Stimulated activated naive B cell treated with anti-CD40 and anti-IgM and Interleukin-4, amounts not matched to agents 10 μg/mL and 1 μg/mL and 100 μg/mL, for 72 hours (primary cell): ENCODE results near the gene PHC2.

Experiments
- ATAC-seq, 2 donors: fragments of 150-1000 bp; cut with Tn5 transposase; replicated peaks; 2 replicates each; pipeline ENCODE4 v1.10.0; 2021; ENCODE audit warnings: moderate library complexity in 1 of 2
- DNase-seq: peaks from one replicate; pipeline ENCODE4 v3.0.0; 2021
- H3K27ac Mint-ChIP-seq: one replicate; pipeline ENCODE4 v1.8.0; 2022; ENCODE audit warnings: mild to moderate bottlenecking, mixed read lengths
- H3K27me3 Mint-ChIP-seq, 2 donors: one replicate each; pipeline ENCODE4 v1.8.0; 2022; ENCODE audit warnings: mixed read lengths in 2 of 2
- H3K36me3 Mint-ChIP-seq, 2 donors: one replicate each; pipeline ENCODE4 v1.8.0; 2022; ENCODE audit warnings: mixed read lengths in 2 of 2, mild to moderate bottlenecking in 1 of 2
- H3K4me1 Mint-ChIP-seq, 2 donors: one replicate each; pipeline ENCODE4 v1.8.0; 2022; ENCODE audit warnings: mixed read lengths in 2 of 2, mild to moderate bottlenecking in 1 of 2
- H3K4me3 Mint-ChIP-seq, 2 donors: one replicate each; pipeline ENCODE4 v1.8.0; 2022; ENCODE audit warnings: mild to moderate bottlenecking in 2 of 2, mixed read lengths in 2 of 2, moderate library complexity in 1 of 2
- H3K9me3 Mint-ChIP-seq, 2 donors: one replicate each; pipeline ENCODE4 v1.8.0; 2022; ENCODE audit warnings: mixed read lengths in 2 of 2, mild to moderate bottlenecking in 1 of 2

The PHC2 gene

DNA sequence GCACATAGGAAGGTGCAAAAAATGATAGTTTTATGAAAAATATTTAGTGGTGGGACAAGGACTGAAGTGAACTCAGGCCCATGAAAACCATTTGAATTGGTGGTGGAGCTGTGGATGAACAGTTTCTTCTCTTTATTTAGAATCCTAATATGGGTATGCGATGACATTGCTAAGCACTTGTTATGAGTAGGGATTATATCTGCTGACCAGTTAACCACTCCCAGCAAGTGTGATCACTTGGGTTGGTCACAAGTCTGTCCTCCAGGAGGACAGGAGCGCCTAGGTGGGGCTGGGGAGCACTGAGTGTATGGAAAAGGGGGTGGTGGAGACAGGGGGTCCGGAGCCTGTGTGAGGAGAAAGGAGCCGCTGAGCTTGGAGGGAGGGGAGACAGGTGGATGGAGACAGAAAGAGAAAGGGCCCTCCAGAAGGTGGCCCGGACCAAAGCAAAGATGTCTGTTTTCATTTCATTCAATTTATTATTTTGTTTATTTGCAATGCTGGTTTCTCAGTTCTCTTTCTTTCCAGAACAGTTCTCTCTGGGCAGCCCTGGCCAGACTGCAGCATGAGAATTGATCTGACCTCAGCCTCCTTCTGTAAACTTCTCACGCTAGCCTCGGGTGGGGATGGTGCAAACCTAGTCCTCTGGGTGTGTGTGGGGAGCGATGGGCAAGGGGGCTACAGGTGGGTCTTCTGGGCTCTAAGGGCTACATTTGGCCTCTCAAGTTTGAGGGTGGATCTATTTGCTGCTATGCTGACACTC lies 31.7 kb upstream of the PHC2 start:
- peaks cover 0 to 1% of the 10 kb centered on the region in 2 donors for H3K9me3 Mint-ChIP-seq
- H3K36me3 Mint-ChIP-seq, result no peaks in the 10 kb centered on the region
- no peaks in the 10 kb centered on the region for H3K27me3 Mint-ChIP-seq
- H3K4me3 Mint-ChIP-seq, result peak overlapping the region in 1 of 2 donors; percentile 58
- DNase-seq (no peak), ATAC-seq (peak; percentile 61 to 67)
- H3K4me1 Mint-ChIP-seq, result peaks cover 44 to 49% of the 10 kb centered on the region in 2 donors
- H3K27ac Mint-ChIP-seq, result peak overlapping the region; percentile 84

DNA sequence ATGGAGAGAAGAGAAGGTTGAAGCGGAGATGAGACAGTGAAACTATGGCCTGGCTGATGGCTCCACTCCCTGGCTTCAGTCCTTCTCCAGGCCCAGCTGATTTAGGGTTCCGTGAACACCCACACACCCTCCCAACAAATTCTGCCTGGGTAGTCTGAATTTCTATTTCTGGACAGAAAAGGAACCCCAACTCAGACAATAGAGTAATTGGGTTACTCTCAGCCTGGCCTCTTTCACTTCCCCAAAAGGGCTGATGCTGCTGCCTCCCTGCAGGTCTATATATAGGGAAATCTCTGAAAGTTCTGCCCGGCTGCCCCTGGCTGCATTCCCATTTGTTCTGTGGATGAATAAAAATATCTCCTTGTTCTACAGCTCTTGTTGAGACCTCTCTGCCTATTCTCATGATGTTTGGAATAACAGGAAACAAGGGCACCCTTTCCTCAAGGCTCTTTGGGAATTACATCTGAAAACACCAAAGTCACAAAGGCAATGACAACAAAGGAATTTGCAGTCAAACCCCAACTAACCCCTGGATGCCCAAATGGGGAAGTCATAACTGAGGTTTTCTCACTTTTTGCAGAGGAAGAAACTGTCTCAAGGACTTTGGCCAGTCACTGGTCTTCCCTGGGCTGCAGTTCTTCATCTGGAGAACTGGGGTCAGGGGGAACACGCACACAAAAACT lies 30.2 kb upstream of the PHC2 start:
- H3K27ac Mint-ChIP-seq, result peak overlapping the region; percentile 75
- H3K9me3 Mint-ChIP-seq, result peaks cover 0 to 1% of the 10 kb centered on the region in 2 donors
- no peaks in the 10 kb centered on the region for H3K36me3 Mint-ChIP-seq
- DNase-seq (peak; percentile 57), ATAC-seq (peak; percentile 89 to 90)
- peak overlapping the region; percentile 63 to 74 for H3K4me3 Mint-ChIP-seq
- H3K4me1 Mint-ChIP-seq, result peaks cover 45 to 51% of the 10 kb centered on the region in 2 donors
- no peaks in the 10 kb centered on the region for H3K27me3 Mint-ChIP-seq

DNA sequence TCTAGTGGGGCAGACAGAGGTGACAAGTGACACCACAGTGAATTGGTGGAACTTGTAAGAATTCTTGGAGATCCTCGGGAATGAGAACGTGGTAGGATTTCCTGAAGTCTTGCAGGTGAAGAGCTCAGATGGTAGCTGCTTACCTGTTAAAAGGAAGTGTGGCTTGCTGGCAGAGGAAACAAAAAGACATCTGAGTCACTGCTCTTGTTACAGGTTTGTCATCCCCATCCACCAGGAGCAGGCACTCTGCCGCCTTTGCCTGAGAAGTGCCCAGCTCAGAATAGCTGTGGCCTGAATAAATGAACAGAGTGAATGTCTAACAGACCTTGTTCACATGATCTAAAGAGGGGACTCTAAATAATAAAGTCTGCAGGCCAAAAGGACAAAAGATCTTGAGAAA lies 29.2 kb upstream of the PHC2 start:
- ATAC-seq, result no peak
- Mint-ChIP-seq H3K4me3 (no peak overlapping the region), H3K4me1 (peaks cover 50 to 59% of the 10 kb centered on the region in 2 donors)

DNA sequence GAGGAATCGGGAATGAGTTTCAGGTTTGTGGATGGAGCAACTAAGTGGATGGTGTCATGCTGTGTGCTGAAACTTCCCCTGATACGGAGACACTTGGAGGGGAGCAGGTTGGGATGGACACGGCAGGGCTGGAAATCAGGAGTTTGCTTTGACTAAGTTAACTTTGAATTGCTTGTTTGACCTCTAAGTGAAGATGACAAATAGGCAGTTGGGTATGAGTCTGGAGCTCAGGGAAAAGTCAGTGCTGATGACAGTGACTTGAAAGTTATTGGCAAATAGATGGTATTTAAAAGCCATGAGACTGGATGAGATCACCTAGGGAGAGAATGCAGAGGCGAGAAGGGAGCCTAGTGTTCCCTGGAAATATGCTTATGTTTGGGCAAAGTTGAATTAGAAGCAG lies 28.8 kb upstream of the PHC2 start:
- Mint-ChIP-seq H3K27ac (peak overlapping the region; percentile 4), H3K4me3 (no peak overlapping the region)
- DNase-seq, result no peak

More for the DNA sequence above, 29.2 kb upstream of the PHC2 start:
- Mint-ChIP-seq H3K36me3 (no peaks in the 10 kb centered on the region), H3K27ac (peak overlapping the region; percentile 76), H3K9me3 (peaks cover 0 to 1% of the 10 kb centered on the region in 2 donors), H3K27me3 (no peaks in the 10 kb centered on the region)
- DNase-seq, result no peak

DNA sequence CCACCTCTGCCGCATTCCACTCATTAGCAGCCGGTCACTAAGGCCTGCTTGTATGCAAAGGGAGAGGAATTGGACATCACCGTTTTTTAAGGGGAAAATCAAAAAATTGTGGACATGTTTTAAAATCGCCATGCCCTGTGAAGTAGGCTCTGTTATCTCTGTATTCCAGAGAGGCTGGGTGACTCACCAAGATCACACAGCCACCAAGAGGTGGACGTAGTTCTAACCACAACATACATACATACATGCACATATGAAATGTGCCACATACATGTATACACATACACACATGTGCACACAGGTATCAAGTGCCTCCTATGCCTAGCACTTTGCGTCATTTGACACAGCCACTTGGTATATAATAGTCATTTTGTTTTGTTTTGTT lies 25.6 kb upstream of the PHC2 start:
- Mint-ChIP-seq H3K9me3 (peaks cover 0 to 1% of the 10 kb centered on the region in 2 donors), H3K4me1 (peaks cover 34 to 39% of the 10 kb centered on the region in 2 donors), H3K27ac (no peak overlapping the region), H3K36me3 (no peaks in the 10 kb centered on the region), H3K27me3 (no peaks in the 10 kb centered on the region), H3K4me3 (no peak overlapping the region)
- ATAC-seq (no peak), DNase-seq (no peak)

More for the DNA sequence above, 28.8 kb upstream of the PHC2 start:
- Mint-ChIP-seq H3K27me3 (no peaks in the 10 kb centered on the region), H3K4me1 (peaks cover 50 to 59% of the 10 kb centered on the region in 2 donors), H3K9me3 (peaks cover 0 to 1% of the 10 kb centered on the region in 2 donors), H3K36me3 (no peaks in the 10 kb centered on the region)
- ATAC-seq, result no peak

DNA sequence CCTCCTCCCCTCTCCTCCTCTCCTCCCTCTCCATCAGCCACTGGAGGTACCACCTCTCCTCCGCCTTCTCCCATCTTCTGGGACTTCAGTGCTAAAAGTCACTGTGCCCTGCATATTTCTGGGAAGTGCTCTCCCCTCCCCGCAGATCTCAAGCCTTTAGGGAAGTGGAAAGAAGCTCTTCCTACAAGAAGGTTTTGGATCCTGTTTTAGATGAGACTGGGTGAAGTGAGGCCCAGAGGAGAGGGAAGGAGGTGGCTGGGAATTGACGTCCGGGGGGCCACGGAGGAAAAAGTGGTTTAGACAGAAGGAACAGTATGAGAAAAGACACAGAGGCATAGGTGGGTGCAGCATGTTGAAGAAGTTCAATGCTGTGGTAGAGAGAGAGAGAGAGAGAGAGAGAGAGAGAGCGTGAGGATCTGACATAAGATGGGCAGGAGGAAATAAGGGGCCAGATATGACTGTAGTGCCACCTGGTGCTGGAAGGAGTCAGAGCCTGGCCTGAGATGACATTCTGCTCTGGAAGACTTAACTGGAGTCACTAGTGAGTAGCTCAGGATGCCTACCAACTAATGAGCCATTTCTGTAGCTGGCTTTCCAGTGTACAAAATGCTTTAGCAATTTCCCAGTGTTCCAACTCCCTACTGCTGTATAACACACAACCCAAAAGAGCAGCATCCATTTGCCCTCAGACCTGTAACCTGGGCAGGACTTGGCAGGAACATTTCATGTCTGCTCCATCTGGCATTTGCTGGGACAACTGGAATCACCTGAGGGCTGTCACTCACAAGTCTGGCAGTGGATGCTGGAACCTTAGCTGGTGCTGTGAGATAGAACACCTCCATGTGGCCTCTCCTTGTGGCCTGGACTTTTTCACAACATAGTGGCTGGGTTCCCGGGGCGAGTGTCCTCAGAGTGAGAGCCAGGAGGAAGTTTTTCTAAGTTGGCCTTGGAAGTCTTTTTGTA lies 24.9 kb upstream of the PHC2 start:
- Mint-ChIP-seq H3K27me3 (no peaks in the 10 kb centered on the region), H3K27ac (no peak overlapping the region), H3K4me3 (peak overlapping the region; percentile 10 to 23), H3K9me3 (no peaks in the 10 kb centered on the region), H3K4me1 (peaks cover 27 to 32% of the 10 kb centered on the region in 2 donors), H3K36me3 (no peaks in the 10 kb centered on the region)
- ATAC-seq (peak; percentile 93 to 97), DNase-seq (peak; percentile 47)

DNA sequence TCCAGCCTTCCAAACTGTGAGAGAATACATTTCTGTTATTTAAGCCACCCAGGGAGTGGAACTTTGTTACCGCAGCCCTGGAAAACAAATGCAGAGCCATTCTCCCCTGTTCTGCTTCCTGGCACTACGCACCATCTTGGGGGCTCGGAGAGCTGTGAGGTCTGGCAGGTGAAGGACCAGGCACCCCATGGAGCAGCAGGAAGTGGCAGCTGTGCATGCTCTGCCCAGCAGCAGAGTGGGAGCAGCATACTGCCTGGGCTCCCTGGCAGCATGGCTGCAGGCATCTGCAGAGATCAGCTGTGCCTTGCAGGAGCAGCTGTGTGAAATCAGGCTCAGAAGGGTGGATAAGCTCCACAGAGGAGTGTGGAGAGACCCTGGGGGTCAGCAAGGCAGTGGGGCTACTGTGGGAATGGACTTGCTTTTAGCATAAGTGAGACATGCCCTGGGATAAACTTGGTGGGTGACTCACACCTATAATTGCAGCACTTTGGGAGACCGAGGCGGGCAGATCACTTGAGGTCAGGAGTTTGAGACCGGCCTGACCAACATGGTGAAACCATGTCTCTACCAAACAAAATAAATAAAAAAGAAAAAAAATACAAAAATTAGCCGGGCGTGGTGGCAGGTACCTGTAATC lies 23.9 kb upstream of the PHC2 start:
- Mint-ChIP-seq H3K27me3 (peaks cover 0 to 10% of the 10 kb centered on the region in 2 donors), H3K4me1 (peaks cover 17 to 22% of the 10 kb centered on the region in 2 donors), H3K9me3 (no peaks in the 10 kb centered on the region), H3K27ac (no peak overlapping the region), H3K36me3 (no peaks in the 10 kb centered on the region), H3K4me3 (no peak overlapping the region)
- DNase-seq, result no peak
- ATAC-seq, result no peak

DNA sequence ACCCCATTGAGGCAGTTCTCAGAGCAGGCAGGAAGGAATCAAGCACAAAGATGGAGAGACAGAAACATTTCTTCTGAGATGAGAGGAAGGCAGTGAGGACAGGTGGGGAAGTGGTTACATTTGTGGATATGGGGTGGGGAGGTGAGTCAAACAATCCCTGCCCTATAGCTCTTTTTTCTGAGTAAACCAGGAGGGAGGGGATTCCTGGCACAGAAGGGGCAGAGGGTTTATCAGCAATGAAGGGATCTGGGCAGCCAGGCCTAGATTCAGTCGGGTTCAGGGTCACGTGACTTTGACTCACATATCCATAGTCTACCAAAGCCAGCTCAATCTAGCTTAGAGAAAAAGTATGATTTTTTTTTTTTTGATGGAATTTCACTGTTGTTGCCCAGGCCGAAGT lies 15.7 kb upstream of the PHC2 start:
- H3K36me3 Mint-ChIP-seq, result no peaks in the 10 kb centered on the region
- no peak overlapping the region for H3K27ac Mint-ChIP-seq
- ATAC-seq (no peak), DNase-seq (no peak)
- H3K4me3 Mint-ChIP-seq, result no peak overlapping the region
- peaks cover 25 to 48% of the 10 kb centered on the region in 2 donors for H3K27me3 Mint-ChIP-seq
- peaks cover 0 to 2% of the 10 kb centered on the region in 2 donors for H3K4me1 Mint-ChIP-seq
- H3K9me3 Mint-ChIP-seq, result no peaks in the 10 kb centered on the region

DNA sequence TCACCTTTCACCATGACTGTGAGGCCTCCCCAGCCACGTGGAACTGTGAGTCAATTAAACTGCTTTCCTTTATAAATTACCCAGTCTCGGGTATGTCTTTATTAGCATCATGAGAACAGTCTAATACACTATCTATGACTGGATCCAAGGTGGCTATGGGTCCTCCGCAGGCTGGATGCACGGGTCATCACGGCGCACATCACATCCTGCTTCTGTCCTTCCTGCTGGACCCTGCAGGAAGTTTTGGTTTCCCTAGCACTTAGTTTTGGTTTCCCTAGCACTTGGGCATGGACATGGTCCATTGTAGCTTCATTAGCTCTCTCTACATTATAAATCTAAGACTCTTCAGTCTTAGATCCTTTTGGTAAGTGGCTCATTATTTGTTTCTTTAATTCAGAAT lies 14.2 kb upstream of the PHC2 start:
- no peaks in the 10 kb centered on the region for H3K9me3 Mint-ChIP-seq
- peaks cover 34 to 56% of the 10 kb centered on the region in 2 donors for H3K27me3 Mint-ChIP-seq
- no peak for DNase-seq
- no peak overlapping the region for H3K4me3 Mint-ChIP-seq
- H3K27ac Mint-ChIP-seq, result no peak overlapping the region
- peaks cover 0 to 2% of the 10 kb centered on the region in 2 donors for H3K4me1 Mint-ChIP-seq
- no peaks in the 10 kb centered on the region for H3K36me3 Mint-ChIP-seq
- no peak for ATAC-seq

DNA sequence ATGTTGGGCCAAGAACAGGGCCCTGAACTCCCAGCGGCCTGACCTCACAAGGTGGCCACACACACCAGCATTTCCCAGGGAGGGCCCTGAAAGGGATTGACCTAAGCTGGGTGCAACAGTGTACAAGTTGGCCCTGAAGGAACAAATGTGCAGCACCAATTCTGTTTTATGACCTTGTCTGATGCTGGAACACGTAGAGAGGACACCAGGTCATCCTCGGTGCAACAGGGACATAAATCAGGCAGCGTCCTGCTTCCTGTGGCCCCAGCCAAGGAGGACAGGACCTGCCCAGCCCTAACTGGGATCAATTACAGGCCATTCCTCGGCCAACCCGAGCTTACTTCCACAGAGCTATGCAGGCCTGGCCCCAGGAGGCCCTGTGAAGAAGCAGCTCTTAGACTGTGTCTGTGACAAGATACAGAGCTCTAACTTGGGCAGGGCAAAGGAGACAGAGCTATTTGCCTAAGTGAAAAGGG lies 12.8 kb upstream of the PHC2 start:
- H3K4me3 Mint-ChIP-seq, result no peak overlapping the region
- H3K9me3 Mint-ChIP-seq, result no peaks in the 10 kb centered on the region
- DNase-seq, result no peak
- H3K27ac Mint-ChIP-seq, result no peak overlapping the region
- H3K36me3 Mint-ChIP-seq, result no peaks in the 10 kb centered on the region
- no peak for ATAC-seq
- H3K4me1 Mint-ChIP-seq, result peaks cover 0 to 2% of the 10 kb centered on the region in 2 donors
- H3K27me3 Mint-ChIP-seq, result peaks cover 33 to 47% of the 10 kb centered on the region in 2 donors

DNA sequence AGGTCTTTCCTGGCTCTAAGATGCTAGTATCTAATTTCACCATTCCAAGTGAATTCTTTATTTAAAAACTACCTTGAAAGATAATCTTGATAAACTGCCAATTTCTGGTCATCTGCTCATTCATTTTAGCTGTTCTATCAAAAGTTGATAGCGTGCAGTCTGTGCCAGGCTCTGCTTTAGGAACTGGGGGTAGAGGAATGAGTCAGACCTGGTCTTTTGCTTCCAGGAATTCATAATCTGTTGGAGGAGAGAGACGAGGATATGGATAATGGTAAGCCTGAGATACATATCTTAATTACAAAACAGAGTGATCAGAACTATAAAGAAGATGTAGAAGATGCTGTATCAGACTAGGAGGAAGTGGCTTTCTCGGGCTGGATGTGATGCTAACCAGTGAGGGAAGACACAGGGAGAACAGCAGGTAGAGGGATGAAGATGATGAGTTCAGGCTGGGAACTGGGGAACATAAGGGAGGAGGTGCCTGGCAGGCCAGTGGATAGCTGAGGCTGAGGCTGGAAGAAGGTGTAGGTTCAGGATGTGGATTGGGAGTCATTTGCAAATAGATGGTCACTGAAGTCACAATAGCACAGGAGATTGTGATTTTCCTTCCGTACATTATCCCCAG lies 12.3 kb upstream of the PHC2 start:
- Mint-ChIP-seq H3K36me3 (no peaks in the 10 kb centered on the region), H3K27ac (no peak overlapping the region), H3K4me3 (no peak overlapping the region), H3K9me3 (no peaks in the 10 kb centered on the region), H3K27me3 (peaks cover 29 to 47% of the 10 kb centered on the region in 2 donors), H3K4me1 (peaks cover 0 to 2% of the 10 kb centered on the region in 2 donors)
- ATAC-seq (no peak), DNase-seq (no peak)

DNA sequence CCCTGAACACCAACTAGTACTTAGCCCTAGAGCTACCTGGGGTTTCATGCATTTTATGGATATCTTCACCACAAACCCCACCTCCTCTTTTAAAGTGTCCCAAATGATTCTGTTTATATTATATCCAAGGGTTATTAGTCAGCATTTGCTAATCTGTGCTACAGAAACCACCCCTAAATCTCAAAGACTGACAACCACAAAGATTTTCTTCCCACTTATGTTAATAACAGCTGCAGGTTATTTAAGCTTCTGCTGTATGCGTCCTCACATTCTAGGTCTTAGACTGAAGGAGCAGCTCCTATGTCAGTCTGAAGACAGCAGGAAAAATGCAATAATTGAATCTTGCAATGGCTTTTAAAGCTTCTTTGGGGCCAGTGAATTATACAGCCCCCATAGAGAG lies 11.2 kb upstream of the PHC2 start:
- Mint-ChIP-seq H3K4me1 (no peaks in the 10 kb centered on the region), H3K9me3 (no peaks in the 10 kb centered on the region)
- no peak for ATAC-seq

DNA sequence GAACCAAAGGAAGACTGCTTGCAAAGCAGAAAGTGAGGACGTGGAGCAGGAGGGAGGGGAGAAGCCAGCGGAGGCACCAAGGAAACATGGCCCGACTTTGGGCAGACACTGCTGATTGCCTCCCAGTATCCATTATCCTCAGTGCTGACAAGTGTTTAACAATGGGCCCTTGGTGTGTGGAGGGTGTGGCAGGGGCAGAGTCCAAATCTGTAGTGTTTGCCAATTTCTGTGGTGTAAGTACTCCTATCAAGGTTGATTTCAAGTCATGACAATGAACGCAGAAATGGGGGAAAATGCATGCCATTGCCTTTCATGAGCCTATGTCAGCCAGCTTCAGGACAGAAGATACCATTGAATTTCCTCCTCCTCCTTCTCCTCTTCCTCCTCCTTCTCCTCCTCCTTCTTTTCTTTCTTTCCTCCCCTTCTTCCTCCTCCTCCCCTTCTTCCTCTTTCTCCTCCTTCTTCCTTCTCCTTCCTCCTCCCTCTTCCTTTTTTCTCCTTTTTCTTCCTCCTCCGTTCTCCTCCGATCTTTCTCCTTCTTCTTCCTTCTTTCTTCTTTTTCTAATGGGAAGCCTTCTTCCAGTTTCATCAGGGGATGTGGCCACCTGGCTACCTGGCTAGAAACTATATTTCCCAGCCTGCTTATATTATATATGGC lies 10.3 kb upstream of the PHC2 start:
- H3K4me1 Mint-ChIP-seq, result no peaks in the 10 kb centered on the region
- H3K27ac Mint-ChIP-seq, result no peak overlapping the region
- ATAC-seq, result no peak
- H3K27me3 Mint-ChIP-seq, result peaks cover 25 to 37% of the 10 kb centered on the region in 2 donors
- no peaks in the 10 kb centered on the region for H3K36me3 Mint-ChIP-seq
- H3K4me3 Mint-ChIP-seq, result no peak overlapping the region
- no peaks in the 10 kb centered on the region for H3K9me3 Mint-ChIP-seq
- no peak for DNase-seq

More for the DNA sequence above, 11.2 kb upstream of the PHC2 start:
- Mint-ChIP-seq H3K27ac (no peak overlapping the region), H3K4me3 (no peak overlapping the region), H3K36me3 (no peaks in the 10 kb centered on the region), H3K27me3 (peaks cover 24 to 39% of the 10 kb centered on the region in 2 donors)
- no peak for DNase-seq
